GM21529 (cell line): ENCODE data around the gene PLXNB1.
"Not testable (repeated sequence)": the region's sequence is repeated elsewhere in the genome, so short reads cannot be mapped to it uniquely, and the experiment has no call there.

ENCODE experiments used
- ATAC-seq: cut with Tn5 transposase; IDR thresholded peaks from one replicate; pipeline ENCODE4 v1.9.1; 2021; ENCODE audit not compliant: unreplicated experiment

PLXNB1 gene

GRCh38 chr3:48465531-48466378 is 35.9 kb upstream of the PLXNB1 start:
- peak; percentile 81 for ATAC-seq

GRCh38 chr3:48465237-48465530 is 35.3 kb upstream of the PLXNB1 start:
- ATAC-seq: no peak

DNA sequence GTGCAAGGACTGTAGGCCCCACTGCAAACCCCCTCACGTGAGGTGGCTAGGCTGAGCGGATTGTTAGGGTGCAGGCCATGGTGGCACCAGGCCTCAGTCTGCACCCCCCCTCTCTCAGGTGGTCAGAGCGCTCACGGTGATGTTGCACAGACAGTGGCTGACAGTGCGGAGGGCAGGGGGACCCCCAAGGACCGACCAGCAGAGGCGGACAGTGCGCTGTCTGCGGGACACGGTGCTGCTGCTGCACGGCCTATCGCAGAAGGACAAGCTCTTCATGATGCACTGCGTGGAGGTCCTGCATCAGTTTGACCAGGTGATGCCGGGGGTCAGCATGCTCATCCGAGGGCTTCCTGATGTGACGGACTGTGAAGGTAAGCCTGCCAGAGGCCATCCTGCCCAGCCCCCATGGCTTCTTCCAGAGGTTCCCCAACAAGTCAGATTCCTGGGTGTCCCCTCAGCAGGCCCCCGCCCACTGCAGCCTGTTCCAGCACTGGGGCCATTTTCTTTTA is 34.9 kb upstream of the PLXNB1 start:
- no peak for ATAC-seq

GRCh38 chr3:48463703-48464102 is 33.8 kb upstream of the PLXNB1 start:
- no peak for ATAC-seq

DNA sequence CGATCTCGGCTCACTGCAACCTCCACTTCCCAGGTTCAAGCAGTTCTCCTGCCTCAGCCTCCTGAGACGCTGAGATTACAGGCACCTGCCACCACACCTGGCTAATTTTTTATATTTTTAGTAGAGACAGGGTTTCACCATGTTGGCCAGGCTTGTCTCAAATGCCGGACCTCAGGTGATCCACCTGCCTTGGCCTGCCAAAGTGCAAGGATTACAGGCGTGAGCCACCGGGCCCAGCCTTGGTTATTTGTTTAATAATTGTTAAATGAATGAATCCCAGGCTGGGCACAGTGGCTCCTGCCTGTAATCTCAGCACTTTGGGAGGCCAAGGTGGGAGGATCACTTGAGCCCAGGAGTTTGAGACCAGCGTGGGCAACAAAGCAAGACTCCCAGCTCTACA is 31.9 kb upstream of the PLXNB1 start:
- ATAC-seq: not testable (repeated sequence)

- ATAC-seq: no peak
These were observed 30.6 kb upstream of the PLXNB1 start for GRCh38 chr3:48460517-48460902.

DNA sequence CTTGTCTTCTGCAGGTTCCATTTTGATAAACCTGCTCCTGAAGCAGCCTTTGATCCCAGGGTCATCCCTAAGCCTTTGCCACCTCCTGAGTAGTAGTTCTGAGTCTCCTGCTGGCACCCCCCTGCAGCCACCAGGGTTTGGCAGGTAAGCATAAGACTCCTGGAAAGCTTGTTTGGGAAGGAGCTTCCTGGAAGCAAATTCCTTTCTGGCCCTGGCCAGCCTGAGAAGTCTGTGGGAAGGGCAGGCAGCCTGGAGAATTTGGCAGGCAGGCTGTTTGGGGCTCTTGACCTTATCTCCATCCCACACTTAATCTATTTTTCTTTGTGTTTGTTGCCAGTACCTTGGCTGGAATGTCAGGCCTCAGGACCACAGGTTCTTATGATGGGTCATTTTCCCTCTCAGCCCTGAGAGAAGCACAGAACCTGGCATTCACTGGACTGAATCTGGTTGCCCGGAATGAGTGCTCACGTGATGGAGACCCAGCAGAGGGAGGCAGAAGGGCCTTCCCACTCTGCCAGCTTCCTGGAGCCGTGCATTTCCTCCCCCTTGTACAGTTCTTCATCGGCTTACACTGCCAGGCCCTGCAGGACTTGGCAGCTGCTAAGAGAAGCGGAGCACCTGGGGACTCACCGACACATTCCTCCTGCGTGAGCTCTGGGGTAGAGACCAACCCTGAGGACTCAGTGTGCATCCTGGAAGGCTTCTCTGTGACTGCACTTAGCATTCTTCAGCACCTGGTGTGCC is 30.1 kb upstream of the PLXNB1 start:
- no peak for ATAC-seq

DNA sequence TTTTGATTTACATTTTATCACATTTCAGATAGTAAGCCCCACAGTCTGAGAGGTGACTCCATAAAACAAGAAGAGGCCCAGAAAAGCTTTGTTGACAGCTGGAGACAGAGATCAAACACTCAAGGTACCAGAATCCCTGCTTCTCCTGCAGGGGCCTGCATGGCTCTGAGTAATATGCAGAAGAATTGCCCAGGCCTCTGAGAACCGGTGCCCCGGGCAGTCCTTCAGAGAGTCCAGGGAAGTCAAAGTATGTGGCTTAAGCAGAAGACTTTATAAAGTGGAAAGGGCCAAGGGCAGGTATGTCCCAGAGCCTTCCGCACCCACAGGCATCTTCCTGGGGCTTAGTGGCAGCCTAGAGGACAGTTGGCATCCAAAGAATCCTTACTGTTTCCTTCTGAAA is 29.4 kb upstream of the PLXNB1 start:
- ATAC-seq: no peak

DNA sequence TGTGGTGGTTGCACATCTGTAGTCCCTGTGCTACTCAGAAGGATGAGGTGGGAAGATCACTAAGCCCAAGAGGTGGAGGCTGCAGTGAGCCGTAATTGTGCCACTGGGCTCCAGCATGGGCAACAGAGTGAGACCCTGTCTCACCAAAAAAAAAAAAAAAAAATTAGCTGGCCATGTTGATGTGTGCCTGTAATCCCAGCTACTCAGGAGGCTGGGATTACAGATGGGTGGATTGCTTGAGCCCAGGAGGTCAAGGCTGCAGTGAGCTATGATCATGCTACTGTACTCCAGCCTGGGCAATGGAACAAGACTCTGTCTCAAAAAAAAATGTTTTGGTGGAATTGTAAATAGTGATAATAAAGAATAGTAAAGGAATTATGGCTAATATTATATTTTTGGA is 26.6 kb upstream of the PLXNB1 start:
- ATAC-seq: no peak

- ATAC-seq: no peak
These were observed 21.4 kb upstream of the PLXNB1 start for GRCh38 chr3:48451270-48451669.

GRCh38 chr3:48446425-48447193 is 16.7 kb upstream of the PLXNB1 start, which contains the start of gene ATRIP:
TSS of gene ATRIP (plus strand) at chr3:48446737. CDS start at chr3:48446846, 109 bp downstream.
- peak; percentile 81 for ATAC-seq

GRCh38 chr3:48446043-48446424 is 16.1 kb upstream of the PLXNB1 start:
- no peak for ATAC-seq

- ATAC-seq: no peak
These were observed 15.5 kb upstream of the PLXNB1 start for GRCh38 chr3:48445277-48445882.

- no peak for ATAC-seq
These were observed 12.1 kb upstream of the PLXNB1 start for GRCh38 chr3:48441940-48442339.

- ATAC-seq: no peak
These were observed 10.7 kb upstream of the PLXNB1 start for GRCh38 chr3:48440590-48440958.

GRCh38 chr3:48439820-48440589 is 10.1 kb upstream of the PLXNB1 start, which contains the start of the genes CCDC51 and TMA7:
TSS of gene CCDC51 (minus strand) at chr3:48440119. CDS start at chr3:48435128, 4,991 bp downstream.
TSS of gene TMA7 (plus strand) at chr3:48440257. CDS start at chr3:48440297, 40 bp downstream.
- ATAC-seq: peak; percentile 94

- ATAC-seq: no peak
These were observed 7.9 kb upstream of the PLXNB1 start for GRCh38 chr3:48437812-48438211.

DNA sequence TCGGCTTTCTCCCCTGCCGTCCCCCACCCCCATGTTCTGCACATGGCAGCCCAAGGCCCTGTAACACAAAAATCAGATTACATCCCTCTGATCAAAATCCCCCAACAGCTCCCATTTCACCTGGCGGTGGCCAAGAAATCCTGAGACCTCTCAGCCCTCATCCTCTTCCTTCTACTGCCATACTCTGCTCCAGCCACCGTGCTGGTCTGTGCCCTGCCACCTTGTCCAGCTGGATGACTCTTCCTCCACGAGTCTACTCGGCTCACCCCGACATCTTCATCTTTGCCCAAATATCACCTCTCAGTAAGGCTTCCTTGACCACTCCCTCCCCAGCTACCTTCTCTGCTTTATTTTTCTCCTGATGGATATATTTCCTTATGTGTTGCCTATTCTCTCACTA is 7.0 kb upstream of the PLXNB1 start:
- ATAC-seq: no peak

DNA sequence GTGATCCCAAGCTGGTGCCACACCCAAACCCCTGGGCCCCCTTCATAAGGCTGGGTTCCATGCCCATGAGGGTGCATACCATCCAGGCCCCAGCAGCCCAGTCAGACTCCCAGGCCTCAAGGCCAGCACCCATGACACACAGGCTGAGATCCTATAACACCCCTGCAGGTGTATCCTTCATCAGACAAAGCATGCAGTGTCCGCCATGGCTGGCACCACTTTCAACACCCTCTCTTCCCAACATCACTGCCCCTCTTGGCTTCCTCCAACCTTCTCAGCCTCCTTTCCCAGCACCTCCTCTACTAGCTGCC is 6.5 kb upstream of the PLXNB1 start:
- no peak for ATAC-seq

- no peak for ATAC-seq
These were observed 6.0 kb upstream of the PLXNB1 start for GRCh38 chr3:48435774-48436476.
